Activated T-helper 2 cell treated with anti-CD3 and anti-CD28 coated beads, Interferon-gamma antibody, Interleukin-2, Interleukin-4, amounts not matched to agents 10 μg/mL and 5 μg/mL and 100 μg/mL, durations not matched to agents 14 hours and 24 hours and 36 hours (primary cell): ENCODE data around the gene CDH23. TPM values are rescaled to one million over a fixed set of nuclear protein-coding genes. Genes with fewer than 3 reads are reported as not detected.

ENCODE experiments used
- DNase-seq: peaks from one replicate; pipeline ENCODE4 v3.0.0; 2021; ENCODE audit warnings: low spot score
- H3K27ac Mint-ChIP-seq: one replicate; pipeline ENCODE4 v1.8.0; 2021; ENCODE audit warnings: mixed read lengths
- H3K27me3 Mint-ChIP-seq: one replicate; pipeline ENCODE4 v1.8.0; 2021; ENCODE audit warnings: low read depth, mixed read lengths
- H3K36me3 Mint-ChIP-seq: one replicate; pipeline ENCODE4 v1.8.0; 2021; ENCODE audit warnings: low read depth, mixed read lengths
- H3K4me1 Mint-ChIP-seq: one replicate; pipeline ENCODE4 v1.8.0; 2021; ENCODE audit warnings: low read depth, mixed read lengths
- H3K4me3 Mint-ChIP-seq: one replicate; pipeline ENCODE4 v1.8.0; 2021; ENCODE audit warnings: low read depth, mild to moderate bottlenecking, moderate library complexity, mixed read lengths
- H3K9me3 Mint-ChIP-seq: one replicate; pipeline ENCODE4 v1.8.0; 2021; ENCODE audit warnings: mixed read lengths
- intact Hi-C: fragments of 100-400 bp; cut with micrococcal nuclease; formaldehyde crosslinking; loops from one replicate; pipeline ENCODE4 v1.15.1; 2023
- total RNA-seq: library from RNA; stranded (reverse); gene quantifications from 2 replicates; pipeline ENCODE4 v1.2.3, GENCODE V29; 2022

Gene CDH23
- total RNA-seq, 1 donor from 2014 or later, result 0.55 TPM

- Mint-ChIP-seq H3K4me3 (no peak overlapping the region), H3K9me3 (no peaks in the 10 kb centered on the region), H3K4me1 (peaks cover 63% of the 10 kb centered on the region), H3K27me3 (no peaks in the 10 kb centered on the region), H3K36me3 (no peaks in the 10 kb centered on the region), H3K27ac (peak overlapping the region; percentile 97)
- intact Hi-C loops, result loop anchor here (5.0 kb wide), 1 partner anchor 123 kb away; the partner anchor contains the start of gene PSAP
- no peak for DNase-seq
Measured at GRCh38 chr10:71729161-71729636, 332.5 kb downstream of the CDH23 start.

GRCh38 chr10:71731791-71732190, 335.1 kb downstream of the CDH23 start:
- Mint-ChIP-seq H3K9me3 (no peaks in the 10 kb centered on the region), H3K27me3 (no peaks in the 10 kb centered on the region), H3K4me3 (no peak overlapping the region), H3K27ac (no peak overlapping the region), H3K36me3 (no peaks in the 10 kb centered on the region), H3K4me1 (peaks cover 63% of the 10 kb centered on the region)
- no peak for DNase-seq
- intact Hi-C loops, result no loop called here

- H3K9me3 Mint-ChIP-seq, result no peaks in the 10 kb centered on the region
- no peak for DNase-seq
- peaks cover 65% of the 10 kb centered on the region for H3K4me1 Mint-ChIP-seq
- H3K36me3 Mint-ChIP-seq, result no peaks in the 10 kb centered on the region
- peak overlapping the region; percentile 96 for H3K27ac Mint-ChIP-seq
- no peak overlapping the region for H3K4me3 Mint-ChIP-seq
- H3K27me3 Mint-ChIP-seq, result no peaks in the 10 kb centered on the region
- intact Hi-C loops, result no loop called here
Measured at GRCh38 chr10:71734797-71735196, 338.1 kb downstream of the CDH23 start.

GRCh38 chr10:71735709-71736569, 339.2 kb downstream of the CDH23 start:
- no peaks in the 10 kb centered on the region for H3K36me3 Mint-ChIP-seq
- H3K27me3 Mint-ChIP-seq, result no peaks in the 10 kb centered on the region
- peak overlapping the region; percentile 23 for H3K4me3 Mint-ChIP-seq
- H3K9me3 Mint-ChIP-seq, result no peaks in the 10 kb centered on the region
- H3K27ac Mint-ChIP-seq, result peak overlapping the region; percentile 96
- peak; percentile 46 for DNase-seq
- intact Hi-C loops, result no loop called here
- peaks cover 75% of the 10 kb centered on the region for H3K4me1 Mint-ChIP-seq

GRCh38 chr10:71736570-71736952, 339.8 kb downstream of the CDH23 start:
- no peak for DNase-seq
- Mint-ChIP-seq H3K4me3 (peak overlapping the region; percentile 23), H3K36me3 (no peaks in the 10 kb centered on the region), H3K4me1 (peaks cover 77% of the 10 kb centered on the region), H3K27ac (peak overlapping the region; percentile 96), H3K9me3 (no peaks in the 10 kb centered on the region), H3K27me3 (no peaks in the 10 kb centered on the region)
- intact Hi-C loops, result no loop called here

GRCh38 chr10:71737001-71737833, 340.5 kb downstream of the CDH23 start:
- intact Hi-C loops, result loop anchor here (1.0 kb wide), 2 partner anchors 11 kb away; no protein-coding TSS in a partner anchor
- DNase-seq, result no peak
- no peaks in the 10 kb centered on the region for H3K27me3 Mint-ChIP-seq
- peaks cover 1% of the 10 kb centered on the region for H3K36me3 Mint-ChIP-seq
- peaks cover 2% of the 10 kb centered on the region for H3K9me3 Mint-ChIP-seq
- peak overlapping the region; percentile 96 for H3K27ac Mint-ChIP-seq
- no peak overlapping the region for H3K4me3 Mint-ChIP-seq
- peaks cover 82% of the 10 kb centered on the region for H3K4me1 Mint-ChIP-seq

- Mint-ChIP-seq H3K36me3 (peaks cover 7% of the 10 kb centered on the region), H3K27ac (peak overlapping the region; percentile 96), H3K9me3 (peaks cover 8% of the 10 kb centered on the region), H3K4me1 (peaks cover 82% of the 10 kb centered on the region), H3K4me3 (no peak overlapping the region), H3K27me3 (no peaks in the 10 kb centered on the region)
- DNase-seq, result no peak
- intact Hi-C loops, result loop anchor here (1.0 kb wide), 2 partner anchors 10 to 12 kb away; no protein-coding TSS in a partner anchor
Measured at GRCh38 chr10:71737834-71738197, 341.1 kb downstream of the CDH23 start.

- peaks cover 13% of the 10 kb centered on the region for H3K36me3 Mint-ChIP-seq
- H3K27me3 Mint-ChIP-seq, result no peaks in the 10 kb centered on the region
- H3K4me1 Mint-ChIP-seq, result peaks cover 86% of the 10 kb centered on the region
- no peak overlapping the region for H3K4me3 Mint-ChIP-seq
- peaks cover 9% of the 10 kb centered on the region for H3K9me3 Mint-ChIP-seq
- intact Hi-C loops, result no loop called here
- H3K27ac Mint-ChIP-seq, result peak overlapping the region; percentile 65
- no peak for DNase-seq
Measured at GRCh38 chr10:71739358-71739900, 342.7 kb downstream of the CDH23 start.

- Mint-ChIP-seq H3K4me1 (peaks cover 86% of the 10 kb centered on the region), H3K27ac (peak overlapping the region; percentile 34), H3K4me3 (no peak overlapping the region), H3K36me3 (peaks cover 16% of the 10 kb centered on the region), H3K27me3 (no peaks in the 10 kb centered on the region), H3K9me3 (peaks cover 9% of the 10 kb centered on the region)
- no peak for DNase-seq
- intact Hi-C loops, result no loop called here
Measured at GRCh38 chr10:71740069-71740653, 343.4 kb downstream of the CDH23 start.

GRCh38 chr10:71741029-71741428, 344.3 kb downstream of the CDH23 start:
- peak overlapping the region; percentile 34 for H3K27ac Mint-ChIP-seq
- H3K9me3 Mint-ChIP-seq, result peaks cover 9% of the 10 kb centered on the region
- no peak for DNase-seq
- H3K36me3 Mint-ChIP-seq, result peaks cover 24% of the 10 kb centered on the region
- peaks cover 84% of the 10 kb centered on the region for H3K4me1 Mint-ChIP-seq
- H3K4me3 Mint-ChIP-seq, result no peak overlapping the region
- intact Hi-C loops, result no loop called here
- H3K27me3 Mint-ChIP-seq, result no peaks in the 10 kb centered on the region

- no peak for DNase-seq
- no peaks in the 10 kb centered on the region for H3K27me3 Mint-ChIP-seq
- peaks cover 83% of the 10 kb centered on the region for H3K4me1 Mint-ChIP-seq
- H3K27ac Mint-ChIP-seq, result peak overlapping the region; percentile 78
- H3K9me3 Mint-ChIP-seq, result peaks cover 9% of the 10 kb centered on the region
- H3K4me3 Mint-ChIP-seq, result peak overlapping the region; percentile 26
- H3K36me3 Mint-ChIP-seq, result peaks cover 24% of the 10 kb centered on the region
- intact Hi-C loops, result no loop called here
Measured at GRCh38 chr10:71741671-71742070, 345.0 kb downstream of the CDH23 start.

GRCh38 chr10:71742301-71743088, 345.8 kb downstream of the CDH23 start:
- H3K36me3 Mint-ChIP-seq, result peaks cover 31% of the 10 kb centered on the region
- intact Hi-C loops, result no loop called here
- H3K4me1 Mint-ChIP-seq, result peaks cover 83% of the 10 kb centered on the region
- peak overlapping the region; percentile 26 for H3K4me3 Mint-ChIP-seq
- H3K9me3 Mint-ChIP-seq, result peaks cover 9% of the 10 kb centered on the region
- no peaks in the 10 kb centered on the region for H3K27me3 Mint-ChIP-seq
- DNase-seq, result no peak
- peak overlapping the region; percentile 78 for H3K27ac Mint-ChIP-seq
